ENCODE data around the gene POLA1.

The POLA1 gene

DNA sequence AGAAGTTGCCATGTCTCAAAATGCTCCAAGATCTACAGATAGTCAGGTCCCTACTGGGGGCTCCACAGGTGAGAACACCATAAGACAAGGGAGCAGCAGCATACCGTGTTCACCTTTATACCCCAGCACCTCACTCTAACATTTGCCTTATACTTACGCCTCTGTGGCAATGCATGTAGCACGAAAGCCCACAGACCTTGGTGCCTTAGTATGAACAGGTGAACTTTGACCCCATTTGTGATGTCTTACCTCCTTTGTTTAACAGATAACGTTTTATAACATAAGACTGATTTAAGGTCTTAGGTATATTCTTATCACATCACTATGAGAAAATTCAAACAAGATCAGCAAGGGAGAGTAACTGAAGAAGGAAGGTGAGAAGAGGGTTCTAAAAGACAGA, 193.2 kb downstream of the POLA1 start:
- DNase-seq, result no peak

DNA sequence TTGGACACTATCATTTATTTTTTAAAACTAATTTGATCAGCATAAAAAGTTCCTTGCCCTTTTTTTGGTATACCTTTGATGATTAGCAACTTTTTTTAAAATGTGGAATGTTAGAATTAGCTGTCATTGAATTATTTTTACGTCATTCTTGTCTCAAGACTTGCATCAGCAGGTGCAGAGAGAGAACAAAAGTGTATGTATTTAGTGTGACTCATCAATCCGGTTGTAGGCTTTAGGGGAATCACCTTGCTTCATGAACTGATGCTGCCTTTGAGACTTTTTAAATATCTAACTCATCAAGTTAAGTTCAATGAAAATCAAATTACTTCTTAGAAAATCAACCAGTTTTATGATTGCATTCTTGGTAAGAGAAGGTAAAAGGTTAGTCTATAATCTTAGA, 197.0 kb downstream of the POLA1 start:
- DNase-seq, result no peak

DNA sequence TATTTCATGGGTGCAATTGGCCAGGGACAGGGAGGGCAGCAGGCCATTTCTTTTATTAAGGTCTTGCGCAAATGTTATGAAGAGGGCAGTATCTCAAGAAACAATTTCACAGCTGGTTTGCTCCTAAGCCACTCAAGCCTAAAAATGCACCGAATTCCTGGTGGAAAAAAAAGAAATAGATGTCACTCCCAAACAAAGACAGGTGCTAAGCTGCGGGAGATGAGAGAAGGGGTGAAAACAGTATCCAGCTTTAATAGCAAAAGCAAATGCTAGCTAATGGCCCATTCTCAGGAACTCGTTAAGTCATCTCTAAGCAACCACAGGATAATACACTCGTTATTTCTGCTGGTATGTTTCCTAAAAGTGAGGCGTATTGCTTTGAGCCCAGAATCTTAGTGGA, 205.7 kb downstream of the POLA1 start:
- DNase-seq, result no peak

DNA sequence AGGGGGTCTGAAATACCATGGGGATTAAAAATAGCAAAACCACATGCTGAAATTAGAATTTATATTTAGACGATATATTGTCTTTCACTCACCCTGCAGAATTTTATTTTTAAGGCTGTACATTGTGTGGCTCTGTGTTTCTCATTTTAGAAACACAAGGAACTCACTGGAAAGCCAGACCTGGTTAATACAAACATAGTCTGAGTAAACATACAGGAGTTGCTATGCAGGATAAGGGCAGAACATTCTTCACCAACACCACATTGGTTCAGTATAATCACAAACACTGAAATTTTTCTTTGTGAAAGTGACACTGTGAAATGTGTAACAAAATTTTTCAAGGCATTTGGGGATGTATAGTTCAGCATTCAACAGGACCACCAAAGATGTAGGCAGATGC, 206.5 kb downstream of the POLA1 start:
- DNase-seq, result no peak

DNA sequence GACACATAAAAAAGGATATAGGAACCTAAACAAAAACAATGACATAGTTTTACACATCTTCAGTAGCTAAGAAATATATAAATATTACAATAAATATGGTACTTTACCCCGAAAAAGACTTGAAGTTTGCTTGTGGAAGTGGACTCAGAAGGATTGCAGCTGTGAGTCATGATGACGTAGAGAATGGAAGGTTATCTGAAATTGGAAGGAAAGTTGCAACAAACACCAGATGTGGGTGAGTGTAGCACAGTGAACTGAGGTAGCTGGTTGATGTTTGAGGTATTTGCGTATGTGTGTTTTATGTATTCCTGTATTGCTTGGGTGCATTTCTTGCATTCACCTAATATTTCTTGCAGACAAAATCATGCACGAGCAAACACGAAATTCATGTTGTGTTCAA, 209.1 kb downstream of the POLA1 start:
- DNase-seq, result no peak

DNA sequence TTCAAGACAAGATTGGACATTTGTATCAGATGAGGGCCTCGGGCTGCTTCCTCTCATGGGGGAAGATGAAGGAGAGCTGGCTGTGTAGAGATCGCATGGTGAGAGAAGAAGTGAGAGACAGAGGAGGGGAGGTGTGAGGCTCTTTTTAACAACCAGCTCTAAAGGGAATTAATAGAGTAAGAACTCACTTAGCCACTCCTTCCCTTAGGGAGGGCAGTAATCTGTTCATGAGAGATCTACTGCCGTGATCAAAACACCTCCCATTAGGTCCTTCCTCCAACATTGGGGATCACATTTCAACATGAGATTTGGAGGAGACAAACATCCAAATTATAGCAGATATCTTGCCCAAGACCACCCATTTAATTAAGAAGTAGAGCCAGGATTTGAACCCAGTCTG, 225.0 kb downstream of the POLA1 start:
- no peak for DNase-seq

DNA sequence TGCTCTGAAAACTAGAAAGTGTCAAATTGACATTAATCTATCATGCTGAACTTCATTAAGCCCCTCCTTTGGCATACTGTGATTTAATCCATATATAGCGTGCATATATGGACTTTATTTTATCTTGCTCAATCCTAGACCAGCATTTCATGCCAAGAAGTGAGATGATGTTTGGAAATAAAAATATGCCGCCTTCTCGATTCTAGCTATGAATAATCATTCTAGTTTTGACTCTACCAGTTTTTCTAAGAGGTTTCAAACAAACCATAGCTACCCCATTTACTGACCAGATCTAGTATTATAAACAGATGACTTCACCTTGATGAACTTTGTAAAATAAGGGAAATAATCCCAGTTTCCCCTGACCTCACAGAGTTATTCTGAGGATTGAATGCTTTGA, 227.1 kb downstream of the POLA1 start:
- no peak for DNase-seq

DNA sequence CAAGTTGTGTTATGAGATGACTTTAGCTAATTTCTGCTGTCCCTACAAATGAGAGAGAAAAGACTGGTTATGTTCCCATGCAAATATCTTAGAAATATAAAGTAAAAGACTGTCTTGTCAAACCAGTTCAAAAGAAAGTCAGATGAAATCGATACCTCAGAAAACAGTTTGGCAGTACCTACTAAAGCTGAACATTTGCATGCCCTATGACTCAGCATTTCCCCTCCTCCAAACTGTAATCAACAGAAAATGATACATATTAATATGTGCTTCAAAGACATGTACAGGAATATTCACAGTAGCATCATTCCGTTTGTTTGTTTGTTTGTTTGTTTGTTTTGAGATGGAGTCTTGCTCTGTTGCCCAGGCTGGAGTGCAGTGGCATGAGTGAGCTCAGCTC, 231.7 kb downstream of the POLA1 start:
- DNase-seq, result peak; percentile 87 to 88

DNA sequence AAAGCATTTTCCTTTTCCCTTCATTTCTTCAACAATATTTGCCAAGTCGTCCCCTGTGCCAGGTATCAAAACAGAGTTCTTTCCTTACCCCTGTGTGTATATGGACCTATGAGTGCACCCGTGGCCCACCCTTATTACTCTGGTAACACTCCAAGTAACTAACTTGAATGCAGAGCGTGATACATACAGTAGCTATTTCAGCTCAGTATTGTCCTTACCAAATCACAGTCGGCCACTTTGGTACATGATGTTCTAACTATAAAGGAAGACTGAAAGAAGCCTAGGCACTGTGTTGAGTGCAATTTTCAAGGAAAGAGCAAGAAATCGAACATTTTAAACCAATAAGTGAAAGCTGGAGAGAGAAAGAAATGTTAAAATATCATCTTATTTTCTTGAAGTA, 233.7 kb downstream of the POLA1 start:
- DNase-seq, result no peak

DNA sequence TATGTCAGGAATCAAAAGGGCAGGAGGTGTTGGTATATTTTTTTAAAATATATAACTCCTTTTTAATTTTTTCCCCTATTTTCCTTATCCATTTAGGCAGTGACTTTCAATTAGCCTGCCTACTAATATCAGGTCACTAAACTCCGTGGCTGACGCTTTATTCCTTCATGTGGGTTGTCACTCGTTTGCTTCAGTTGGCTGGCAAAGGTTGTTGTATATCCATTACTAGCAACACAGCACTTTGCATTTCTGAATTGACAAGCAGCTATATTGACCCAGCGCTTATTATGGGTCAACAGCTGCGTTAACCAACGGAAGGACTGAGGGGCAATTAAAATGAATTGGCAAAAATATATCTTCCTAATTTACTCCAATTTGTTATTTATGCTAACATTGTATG, 234.4 kb downstream of the POLA1 start:
- peak; percentile 46 to 70 for DNase-seq

DNA sequence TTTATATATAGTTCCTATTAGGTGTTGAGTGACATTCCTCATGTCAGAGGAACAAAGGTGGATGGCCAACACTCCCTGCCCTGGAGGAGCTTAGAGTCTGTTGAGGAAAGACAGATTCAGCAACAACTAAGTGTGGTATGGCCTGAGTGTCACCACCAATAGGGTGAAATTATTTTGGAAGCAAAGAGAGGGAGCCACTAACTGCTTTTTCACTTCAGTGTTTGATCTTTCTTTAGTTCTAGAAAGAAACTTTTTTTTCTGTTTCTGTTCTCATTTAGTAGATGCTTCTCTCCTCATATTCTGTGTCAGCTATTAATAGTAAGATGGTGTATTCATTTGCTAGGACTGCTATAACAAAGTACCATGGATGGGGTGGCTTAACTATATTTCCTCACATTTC, 240.6 kb downstream of the POLA1 start:
- DNase-seq, result no peak

DNA sequence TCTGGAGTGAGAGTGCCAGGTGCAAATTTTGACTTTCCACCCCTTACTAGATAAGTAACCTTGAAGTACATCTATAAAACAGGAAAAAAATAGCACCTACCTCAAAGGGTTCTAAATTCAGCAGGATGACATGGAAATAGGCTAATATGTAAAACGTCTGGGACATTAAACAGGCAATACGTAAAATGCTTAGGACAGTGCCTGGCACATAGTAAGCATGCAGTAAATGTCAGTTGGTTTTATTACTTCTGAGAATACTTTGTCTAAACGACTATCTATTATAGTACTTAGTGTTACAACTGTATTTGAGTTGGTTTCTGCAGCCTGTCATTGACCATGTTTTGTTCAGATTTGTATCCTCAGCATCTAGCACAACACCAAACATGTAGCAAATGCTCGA, 251.3 kb downstream of the POLA1 start:
- DNase-seq, result no peak

DNA sequence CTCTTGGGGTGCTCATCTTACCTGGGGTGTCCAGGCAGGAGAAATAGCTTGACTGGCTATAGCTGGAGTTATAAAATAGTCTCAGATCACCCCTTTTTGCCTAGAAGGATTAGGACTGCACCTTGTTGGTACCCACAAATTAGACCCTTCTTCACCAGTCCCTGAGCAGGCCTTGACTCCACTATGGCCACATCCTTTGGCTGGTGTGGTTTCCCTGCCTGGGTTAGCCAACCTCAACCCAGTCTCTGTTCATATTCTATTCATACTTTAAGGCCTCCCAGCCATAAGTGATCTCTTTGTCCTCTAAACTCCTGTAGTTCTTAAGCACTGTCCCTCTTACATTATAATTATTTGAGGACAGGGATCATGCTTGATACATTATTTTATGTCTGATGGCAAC, 252.7 kb downstream of the POLA1 start:
- DNase-seq, result no peak

DNA sequence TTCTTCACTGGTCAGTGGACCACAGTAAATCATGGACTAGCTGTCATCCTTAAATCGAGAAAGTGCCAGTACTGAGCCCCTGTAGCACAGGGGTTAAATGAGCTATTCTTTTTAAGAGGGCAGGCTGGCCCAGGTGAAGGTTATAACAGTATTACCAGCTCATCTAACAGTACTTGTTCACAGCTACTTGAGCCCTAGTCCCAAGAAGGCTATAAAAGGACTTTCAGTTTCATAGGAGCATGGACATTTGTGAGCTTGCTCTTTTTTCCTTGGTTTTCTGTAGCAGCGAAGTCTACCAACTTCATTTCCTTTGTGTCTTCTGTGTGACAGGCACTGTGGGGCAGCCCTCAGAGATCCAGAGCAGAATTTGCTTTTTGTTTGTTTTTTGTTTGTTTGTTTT, 261.0 kb downstream of the POLA1 start:
- no peak for DNase-seq

DNA sequence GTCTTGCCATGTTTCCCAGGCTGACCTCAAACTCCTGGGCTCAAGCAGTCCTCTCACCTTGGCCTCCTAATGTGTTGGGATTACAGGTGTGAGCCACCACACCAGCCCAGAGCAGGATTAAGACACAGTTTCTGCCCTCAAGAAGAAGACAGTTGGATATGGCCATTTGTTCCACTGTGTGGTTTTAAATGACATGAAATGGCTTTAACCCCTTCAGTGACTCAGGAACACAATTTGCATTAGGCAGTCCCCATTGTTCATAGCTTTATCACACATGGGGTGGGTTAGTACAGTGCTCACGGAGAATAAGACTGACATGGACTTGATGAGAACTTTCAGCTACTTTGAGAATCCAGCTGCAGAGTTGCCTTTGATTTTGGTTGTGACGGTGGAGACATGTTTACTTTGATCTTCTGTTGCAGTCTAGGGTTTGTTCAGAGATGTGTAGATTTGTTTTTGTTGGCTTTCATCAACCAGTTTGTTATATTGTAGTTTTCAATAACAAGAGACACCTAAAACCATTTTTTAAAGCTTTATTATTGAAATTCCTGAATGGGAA, 261.7 kb downstream of the POLA1 start:
- DNase-seq, result no peak

DNA sequence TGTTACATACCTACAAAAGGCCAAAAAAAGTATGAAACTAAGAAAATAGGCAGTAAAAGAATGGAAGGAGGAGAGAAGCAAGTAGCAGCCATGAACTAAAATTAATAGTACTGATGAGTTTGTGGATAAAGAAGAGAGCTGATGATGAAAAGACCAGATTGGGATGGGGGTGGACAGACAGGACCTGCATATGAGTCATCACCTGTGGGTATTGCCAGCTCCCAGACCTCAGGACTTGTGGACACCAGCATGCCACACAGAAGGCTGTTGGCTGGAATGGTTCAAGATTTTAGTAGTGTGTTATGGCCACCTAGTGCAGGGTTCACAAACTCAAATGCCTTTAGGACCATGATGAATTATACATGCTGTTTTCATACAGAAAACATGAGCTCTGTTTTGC, 263.1 kb downstream of the POLA1 start:
- DNase-seq, result no peak

DNA sequence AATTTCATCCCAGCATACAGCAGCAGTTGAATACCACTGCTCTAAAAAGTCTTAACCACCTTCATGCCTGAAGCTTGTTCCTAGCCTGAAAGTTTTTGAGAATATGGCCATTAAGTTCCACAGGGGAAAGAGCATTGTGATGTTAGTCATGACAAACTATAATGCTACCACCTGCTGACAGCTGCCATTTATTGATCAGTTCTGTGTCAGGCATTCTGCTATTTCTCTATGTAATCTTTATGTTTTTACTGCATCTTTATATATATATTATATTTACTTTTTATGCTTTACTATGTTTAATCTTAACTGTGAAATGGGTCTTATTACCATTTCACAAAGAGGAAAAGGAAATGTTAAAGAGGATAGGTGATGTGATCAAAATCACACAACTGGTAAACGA, 268.1 kb downstream of the POLA1 start:
- no peak for DNase-seq

DNA sequence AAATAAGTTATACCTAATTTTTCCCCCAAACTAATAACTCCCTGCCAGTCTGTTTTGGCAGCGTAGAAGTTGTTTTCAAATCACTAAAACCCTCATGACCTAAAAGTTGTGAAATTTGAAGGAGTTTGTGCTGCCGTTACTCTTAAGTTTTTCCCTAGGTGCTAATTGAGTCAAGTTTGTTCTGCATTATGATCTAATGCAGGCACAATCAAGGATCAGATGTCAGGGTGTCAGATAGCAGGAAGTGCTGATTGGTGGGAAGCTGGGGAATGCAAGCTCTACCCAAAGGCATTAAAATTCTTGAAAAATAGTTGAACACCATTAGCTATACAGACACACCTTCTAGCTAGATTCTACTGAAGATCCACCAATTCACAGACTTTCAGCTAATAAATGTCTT, 270.1 kb downstream of the POLA1 start:
- no peak for DNase-seq

DNA sequence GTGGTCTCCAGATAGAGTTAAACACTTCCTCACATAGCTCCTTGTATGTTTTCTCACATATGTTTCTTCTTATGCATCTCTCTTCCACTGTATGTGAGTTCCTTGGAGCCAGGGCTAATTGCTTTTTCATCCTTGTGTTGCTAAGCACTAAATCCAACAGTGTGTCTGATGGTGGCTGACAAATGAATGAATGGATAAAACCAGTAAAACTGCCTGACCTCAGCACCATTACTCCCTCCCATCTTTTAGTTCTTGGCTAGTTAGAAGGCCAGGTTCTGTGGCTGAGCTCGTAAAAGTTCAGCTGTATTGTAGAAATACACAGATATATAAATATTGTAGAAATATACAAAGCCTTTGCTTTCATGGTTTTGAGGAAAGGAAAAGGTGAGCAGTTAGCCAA, 271.7 kb downstream of the POLA1 start:
- DNase-seq, result no peak

DNA sequence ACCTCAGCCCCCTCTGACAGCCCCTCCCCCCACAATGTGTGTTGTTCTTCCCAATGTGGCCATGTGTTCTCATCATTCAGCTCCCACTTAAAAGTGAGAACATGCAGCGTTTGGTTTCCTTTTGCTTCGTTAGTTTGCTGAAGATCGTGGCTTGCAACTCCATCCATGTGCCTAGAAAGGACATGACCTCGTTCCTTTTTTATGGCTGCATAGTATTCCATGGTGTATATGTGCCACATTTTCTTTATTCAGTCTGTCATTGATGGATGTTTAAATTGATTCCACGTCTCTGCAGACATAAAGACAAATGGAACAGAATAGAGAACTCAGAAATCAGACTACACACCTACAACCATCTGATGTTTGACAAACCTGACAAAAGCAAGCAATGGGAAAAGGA, 276.1 kb downstream of the POLA1 start:
- DNase-seq, result no peak

DNA sequence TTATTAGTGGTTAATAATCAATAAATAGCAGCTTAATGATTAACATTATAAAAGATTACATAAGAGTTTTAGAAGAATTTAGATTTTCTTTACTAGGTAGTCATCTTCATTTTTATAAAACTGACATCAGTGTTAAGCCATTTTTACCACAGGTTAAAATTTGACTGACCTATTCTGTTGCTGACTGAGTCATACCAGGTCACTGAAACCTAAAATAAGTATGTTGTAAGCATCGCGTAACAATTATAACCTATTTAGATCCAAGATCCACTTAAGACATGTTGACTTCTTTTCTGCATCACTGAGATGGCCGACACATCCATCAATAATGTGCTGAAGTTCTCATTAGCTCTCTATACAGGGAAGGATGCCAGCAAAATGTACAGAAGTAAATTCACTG, 285.4 kb downstream of the POLA1 start:
- no peak for DNase-seq

DNA sequence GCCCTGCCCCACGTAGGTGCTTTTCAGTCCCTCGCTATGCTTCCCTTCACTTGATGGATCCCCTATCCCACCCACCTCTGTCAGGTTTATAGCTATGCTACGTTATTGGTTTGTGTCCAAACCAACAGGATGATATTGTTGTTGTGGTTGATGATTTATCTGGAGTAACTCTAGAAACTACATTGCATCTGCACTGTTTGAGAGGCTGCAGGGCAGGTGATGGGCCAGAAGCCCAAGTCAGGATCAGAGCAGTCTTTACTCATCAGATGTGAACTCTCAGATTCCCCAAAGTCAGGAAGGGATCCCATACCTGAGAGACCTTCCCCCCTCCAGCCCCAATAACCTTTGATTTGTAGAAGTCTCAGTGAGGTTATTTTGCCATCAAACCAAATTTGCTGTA, 287.3 kb downstream of the POLA1 start:
- no peak for DNase-seq

DNA sequence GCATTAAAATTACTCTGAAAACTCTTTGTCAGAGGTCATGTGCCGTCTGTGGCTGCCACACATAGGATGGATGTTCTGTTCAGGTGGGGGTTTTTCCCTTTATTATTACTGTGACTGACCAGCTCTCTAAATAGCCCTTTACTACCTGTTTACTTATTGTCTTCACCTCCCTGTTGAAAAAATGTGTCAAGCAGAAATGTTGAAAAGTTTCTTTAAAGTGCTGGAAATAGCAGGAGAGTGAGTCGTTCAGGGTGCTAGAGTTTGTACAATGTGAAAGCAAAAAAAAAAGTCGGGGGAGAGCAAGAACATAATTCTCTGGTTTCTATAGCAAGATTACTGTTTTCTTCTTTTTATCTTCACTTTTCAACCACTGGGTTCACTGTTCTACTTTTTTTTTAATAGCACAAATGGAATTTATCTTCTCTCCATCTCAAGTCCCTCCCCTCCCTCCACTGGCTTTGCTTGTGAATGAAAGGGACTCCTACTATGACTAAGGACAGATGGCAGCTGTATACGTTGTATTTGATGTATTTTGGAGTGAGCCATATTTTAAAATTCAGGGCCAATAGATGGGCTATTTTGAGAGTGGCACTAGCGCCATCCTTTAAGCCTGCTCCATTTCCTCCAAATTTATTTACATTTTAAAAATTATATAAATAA, 288.7 kb downstream of the POLA1 start:
- no peak for DNase-seq

DNA sequence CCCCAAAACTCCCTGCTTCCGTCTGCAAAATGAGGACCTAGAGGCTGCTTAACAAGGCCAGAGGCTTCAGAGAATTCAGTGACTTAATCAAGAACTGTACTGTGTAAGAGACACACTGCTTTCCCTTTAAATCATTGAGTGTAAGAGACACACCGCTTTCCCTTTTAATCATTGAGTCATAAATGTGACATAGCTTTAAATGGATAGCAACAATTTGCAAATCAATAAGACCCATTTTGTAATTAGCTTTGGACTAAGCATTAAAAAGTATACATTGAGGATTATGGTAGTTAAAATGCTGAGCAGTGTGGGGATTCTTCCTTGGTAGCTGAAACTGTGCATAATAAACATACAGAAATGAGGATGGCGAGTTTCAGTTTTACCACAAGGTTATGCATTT, 290.2 kb downstream of the POLA1 start:
- no peak for DNase-seq

DNA sequence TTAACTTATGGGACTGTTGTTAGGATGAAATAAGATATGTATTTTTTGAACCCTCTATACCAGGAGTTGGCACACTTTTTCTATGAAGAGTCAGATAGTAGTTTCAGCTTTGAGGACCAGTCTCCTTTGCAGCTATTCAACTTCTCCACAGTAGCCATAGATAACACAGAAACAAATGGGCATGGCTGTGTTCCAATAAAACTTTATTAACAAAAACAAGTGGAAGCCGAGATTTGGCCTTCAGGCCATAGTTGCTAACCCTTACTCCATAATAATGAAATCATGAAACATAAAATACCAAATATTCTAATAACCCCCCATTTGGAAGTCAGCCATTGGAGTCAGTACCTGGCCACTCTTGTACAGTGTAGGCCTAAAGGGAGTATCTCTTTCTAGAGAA, 291.4 kb downstream of the POLA1 start:
- DNase-seq, result no peak

DNA sequence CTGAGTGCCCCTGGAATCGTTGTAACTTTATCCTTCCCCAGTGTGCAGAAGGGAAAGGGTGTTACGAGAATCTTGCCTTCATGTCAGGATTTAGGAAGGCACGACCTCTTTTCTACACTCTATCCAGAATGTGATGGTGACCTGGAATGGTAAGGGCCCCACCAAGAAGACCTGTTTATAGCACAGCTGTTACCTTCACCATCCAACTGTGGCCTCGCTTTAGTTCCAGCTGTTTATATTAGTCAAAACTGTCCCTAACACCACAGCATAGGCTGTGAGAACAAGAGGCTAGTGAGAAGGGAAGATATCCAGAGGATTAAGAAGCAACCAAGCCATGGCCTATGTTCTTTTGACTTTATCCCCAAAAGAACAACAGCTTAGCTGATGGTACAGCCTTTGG, 294.0 kb downstream of the POLA1 start:
- DNase-seq, result no peak

Data from NCI-H526 (cell line).